Measurements from ENCODE around the gene C18orf32. TPM values are rescaled to one million over a fixed set of nuclear protein-coding genes. Genes with fewer than 3 reads are reported as not detected.

The C18orf32 gene
- total and polyA plus RNA-seq, 10 of the 15 experiments (the other 5 are each of a cell fraction or from before 2014, with no cell fraction given): 11.5 to 67.0 (median 32.9) TPM

DNA sequence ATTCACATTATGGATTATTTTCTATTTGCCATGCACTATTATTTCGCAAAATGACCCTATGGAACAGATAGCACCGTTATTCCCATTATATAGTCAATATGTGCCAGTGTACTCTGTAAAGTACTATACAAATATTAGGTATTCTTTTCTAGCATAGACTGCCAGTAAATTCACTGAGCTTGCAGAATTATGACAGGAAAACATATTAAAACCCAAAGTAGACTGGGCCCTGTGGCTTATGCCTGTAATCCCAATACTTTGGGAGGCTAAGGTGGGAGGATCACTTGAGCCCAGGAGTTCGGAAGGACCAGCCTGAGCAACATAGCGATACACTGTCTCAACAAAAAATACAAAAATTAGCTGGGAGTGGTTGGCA, 25.4 kb downstream of the C18orf32 start:
- no peak overlapping the region for H3K4me3 ChIP-seq
- H3K9ac ChIP-seq (ENCODE audit: control insufficient read depth, insufficient read depth, low read length): no peak overlapping the region
- SMC1A ChIA-PET (ENCODE audit: uncharacterized antibody, unreplicated experiment): interaction anchor here (1.0 to 3.4 kb wide), 3 partner anchors 21 to 47 kb away, joined by 3 to 19 read pairs (median 4); partner anchors contain the start of gene C18orf32
- peaks cover 25% of the 10 kb centered on the region for H3K79me2 ChIP-seq (ENCODE audit: control insufficient read depth, insufficient read depth, low read length)
- WGBS (ENCODE audit: insufficient coverage, insufficient replicate concordance, low lambda C conversion rate, missing lambda C conversion rate): 99% methylated on average over 4 of the region's 4 CpGs
- in situ Hi-C loops (cut with MboI): no loop called here
- FAIRE-seq (no peak), DNase-seq (ENCODE audit: low read depth, low spot score) (no peak), ATAC-seq (no peak)
- RAD21 ChIA-PET (ENCODE audit: unreplicated experiment): interaction anchor here (1.3 kb wide), 1 partner anchor 15 kb away, joined by 4 read pairs; no protein-coding TSS in a partner anchor
- H3K4me2 ChIP-seq (ENCODE audit: control insufficient read depth, insufficient read depth): no peak overlapping the region
- H3K27me3 ChIP-seq (replicated peaks in 1 of 2; ENCODE audit: control insufficient read depth in 2 of 2, insufficient read depth in 2 of 2, low read length in 1 of 2): no peaks in the 10 kb centered on the region
- CTCF ChIA-PET: interaction anchor here (1.2 to 1.5 kb wide), 2 partner anchors 11 to 224 kb away, joined by 3 to 5 read pairs; no protein-coding TSS in a partner anchor
- peaks cover 3% of the 10 kb centered on the region; the same call in 1 of the 2 replicates for H3K4me1 ChIP-seq (ENCODE audit: control insufficient read depth, insufficient read depth, low read length)
- BruUV-seq (replicated peaks): no TSS peak
- intact Hi-C loops (cut with micrococcal nuclease; ENCODE audit: unreplicated experiment): loop anchor here (2.0 kb wide), 2 partner anchors 15 to 25 kb away; partner anchors contain the start of gene C18orf32
- no peaks in the 10 kb centered on the region for H4K20me1 ChIP-seq (ENCODE audit: control insufficient read depth, insufficient read depth)
- H3K9me3 ChIP-seq (replicated peaks; ENCODE audit: control insufficient read depth, insufficient read depth, low read length): no peaks in the 10 kb centered on the region
- no peak overlapping the region for H3K27ac ChIP-seq (ENCODE audit: control insufficient read depth, insufficient read depth)
- no peak overlapping the region for H2AFZ ChIP-seq (ENCODE audit: control insufficient read depth, low read depth, low read length)
- no peaks in the 10 kb centered on the region for H3K36me3 ChIP-seq (ENCODE audit: control insufficient read depth in 2 of 2, insufficient read depth in 2 of 2, low read length in 1 of 2)
- POLR2A ChIA-PET: interaction anchor here (1.6 to 4.1 kb wide), 2 partner anchors 15 to 25 kb away, joined by 8 to 14 read pairs; partner anchors contain the start of gene C18orf32
- no peak for TF ChIP-seq WRNIP1 (IDR thresholded peaks at IDR 0.05; ENCODE audit: borderline replicate concordance, low read depth, low read length)
- no peak for TF ChIP-seq HCFC1 (IDR thresholded peaks at IDR 0.05; ENCODE audit: low read length)
- no peak for TF ChIP-seq RELA (IDR thresholded peaks at IDR 0.05; ENCODE audit: borderline replicate concordance, partially characterized antibody)
- TF ChIP-seq NFYA (IDR thresholded peaks at IDR 0.05; ENCODE audit: borderline replicate concordance, low read depth, low read length): no peak
- TF ChIP-seq, protein P1, sequence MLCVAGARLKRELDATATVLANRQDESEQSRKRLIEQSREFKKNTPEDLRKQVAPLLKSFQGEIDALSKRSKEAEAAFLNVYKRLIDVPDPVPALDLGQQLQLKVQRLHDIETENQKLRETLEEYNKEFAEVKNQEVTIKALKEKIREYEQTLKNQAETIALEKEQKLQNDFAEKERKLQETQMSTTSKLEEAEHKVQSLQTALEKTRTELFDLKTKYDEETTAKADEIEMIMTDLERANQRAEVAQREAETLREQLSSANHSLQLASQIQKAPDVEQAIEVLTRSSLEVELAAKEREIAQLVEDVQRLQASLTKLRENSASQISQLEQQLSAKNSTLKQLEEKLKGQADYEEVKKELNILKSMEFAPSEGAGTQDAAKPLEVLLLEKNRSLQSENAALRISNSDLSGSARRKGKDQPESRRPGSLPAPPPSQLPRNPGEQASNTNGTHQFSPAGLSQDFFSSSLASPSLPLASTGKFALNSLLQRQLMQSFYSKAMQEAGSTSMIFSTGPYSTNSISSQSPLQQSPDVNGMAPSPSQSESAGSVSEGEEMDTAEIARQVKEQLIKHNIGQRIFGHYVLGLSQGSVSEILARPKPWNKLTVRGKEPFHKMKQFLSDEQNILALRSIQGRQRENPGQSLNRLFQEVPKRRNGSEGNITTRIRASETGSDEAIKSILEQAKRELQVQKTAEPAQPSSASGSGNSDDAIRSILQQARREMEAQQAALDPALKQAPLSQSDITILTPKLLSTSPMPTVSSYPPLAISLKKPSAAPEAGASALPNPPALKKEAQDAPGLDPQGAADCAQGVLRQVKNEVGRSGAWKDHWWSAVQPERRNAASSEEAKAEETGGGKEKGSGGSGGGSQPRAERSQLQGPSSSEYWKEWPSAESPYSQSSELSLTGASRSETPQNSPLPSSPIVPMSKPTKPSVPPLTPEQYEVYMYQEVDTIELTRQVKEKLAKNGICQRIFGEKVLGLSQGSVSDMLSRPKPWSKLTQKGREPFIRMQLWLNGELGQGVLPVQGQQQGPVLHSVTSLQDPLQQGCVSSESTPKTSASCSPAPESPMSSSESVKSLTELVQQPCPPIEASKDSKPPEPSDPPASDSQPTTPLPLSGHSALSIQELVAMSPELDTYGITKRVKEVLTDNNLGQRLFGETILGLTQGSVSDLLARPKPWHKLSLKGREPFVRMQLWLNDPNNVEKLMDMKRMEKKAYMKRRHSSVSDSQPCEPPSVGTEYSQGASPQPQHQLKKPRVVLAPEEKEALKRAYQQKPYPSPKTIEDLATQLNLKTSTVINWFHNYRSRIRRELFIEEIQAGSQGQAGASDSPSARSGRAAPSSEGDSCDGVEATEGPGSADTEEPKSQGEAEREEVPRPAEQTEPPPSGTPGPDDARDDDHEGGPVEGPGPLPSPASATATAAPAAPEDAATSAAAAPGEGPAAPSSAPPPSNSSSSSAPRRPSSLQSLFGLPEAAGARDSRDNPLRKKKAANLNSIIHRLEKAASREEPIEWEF (IDR thresholded peaks at IDR 0.05; ENCODE audit: insufficient replicate concordance, low read depth, low read length): no peak
- no peak for TF ChIP-seq PML (IDR thresholded peaks at IDR 0.05; ENCODE audit: low read length)
- no peak for TF ChIP-seq RAD51 (IDR thresholded peaks at IDR 0.05)
- TF ChIP-seq NFYB (IDR thresholded peaks at IDR 0.05; ENCODE audit: insufficient read depth, low read depth, low read length): no peak
- TF ChIP-seq, protein P2, sequence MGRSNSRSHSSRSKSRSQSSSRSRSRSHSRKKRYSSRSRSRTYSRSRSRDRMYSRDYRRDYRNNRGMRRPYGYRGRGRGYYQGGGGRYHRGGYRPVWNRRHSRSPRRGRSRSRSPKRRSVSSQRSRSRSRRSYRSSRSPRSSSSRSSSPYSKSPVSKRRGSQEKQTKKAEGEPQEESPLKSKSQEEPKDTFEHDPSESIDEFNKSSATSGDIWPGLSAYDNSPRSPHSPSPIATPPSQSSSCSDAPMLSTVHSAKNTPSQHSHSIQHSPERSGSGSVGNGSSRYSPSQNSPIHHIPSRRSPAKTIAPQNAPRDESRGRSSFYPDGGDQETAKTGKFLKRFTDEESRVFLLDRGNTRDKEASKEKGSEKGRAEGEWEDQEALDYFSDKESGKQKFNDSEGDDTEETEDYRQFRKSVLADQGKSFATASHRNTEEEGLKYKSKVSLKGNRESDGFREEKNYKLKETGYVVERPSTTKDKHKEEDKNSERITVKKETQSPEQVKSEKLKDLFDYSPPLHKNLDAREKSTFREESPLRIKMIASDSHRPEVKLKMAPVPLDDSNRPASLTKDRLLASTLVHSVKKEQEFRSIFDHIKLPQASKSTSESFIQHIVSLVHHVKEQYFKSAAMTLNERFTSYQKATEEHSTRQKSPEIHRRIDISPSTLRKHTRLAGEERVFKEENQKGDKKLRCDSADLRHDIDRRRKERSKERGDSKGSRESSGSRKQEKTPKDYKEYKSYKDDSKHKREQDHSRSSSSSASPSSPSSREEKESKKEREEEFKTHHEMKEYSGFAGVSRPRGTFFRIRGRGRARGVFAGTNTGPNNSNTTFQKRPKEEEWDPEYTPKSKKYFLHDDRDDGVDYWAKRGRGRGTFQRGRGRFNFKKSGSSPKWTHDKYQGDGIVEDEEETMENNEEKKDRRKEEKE (IDR thresholded peaks at IDR 0.05): no peak
- TF ChIP-seq, protein P3, sequence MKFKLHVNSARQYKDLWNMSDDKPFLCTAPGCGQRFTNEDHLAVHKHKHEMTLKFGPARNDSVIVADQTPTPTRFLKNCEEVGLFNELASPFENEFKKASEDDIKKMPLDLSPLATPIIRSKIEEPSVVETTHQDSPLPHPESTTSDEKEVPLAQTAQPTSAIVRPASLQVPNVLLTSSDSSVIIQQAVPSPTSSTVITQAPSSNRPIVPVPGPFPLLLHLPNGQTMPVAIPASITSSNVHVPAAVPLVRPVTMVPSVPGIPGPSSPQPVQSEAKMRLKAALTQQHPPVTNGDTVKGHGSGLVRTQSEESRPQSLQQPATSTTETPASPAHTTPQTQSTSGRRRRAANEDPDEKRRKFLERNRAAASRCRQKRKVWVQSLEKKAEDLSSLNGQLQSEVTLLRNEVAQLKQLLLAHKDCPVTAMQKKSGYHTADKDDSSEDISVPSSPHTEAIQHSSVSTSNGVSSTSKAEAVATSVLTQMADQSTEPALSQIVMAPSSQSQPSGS (IDR thresholded peaks at IDR 0.05; ENCODE audit: low read length): no peak
- TF ChIP-seq EZH2 (IDR thresholded peaks at IDR 0.05; ENCODE audit: borderline replicate concordance, control insufficient read depth, low read depth, low read length): no peak
- no peak for TF ChIP-seq SP1 (IDR thresholded peaks at IDR 0.05; ENCODE audit: low read depth, low read length)
- TF ChIP-seq SMARCA5 (IDR thresholded peaks at IDR 0.05): no peak
- no peak for TF ChIP-seq FOXK2 (IDR thresholded peaks at IDR 0.05)
- no peak for TF ChIP-seq YBX1 (IDR thresholded peaks at IDR 0.05)
- no peak for TF ChIP-seq ZZZ3 (IDR thresholded peaks at IDR 0.05; ENCODE audit: control insufficient read depth, insufficient read length, low read depth)

Measured in GM12878 (cell line).